IMR-90 (cell line): ENCODE results near the gene ANGPTL4.

Source experiments
- CTCF ChIP-seq: conservative IDR thresholded peaks from 2 replicates; pipeline ENCODE4 v1.5.1; 2012; ENCODE audit warnings: mild to moderate bottlenecking, low read depth, low read length, improper control_type of control experiment
- RCOR1 ChIP-seq: IDR thresholded peaks from 2 replicates; pipeline ENCODE4 v1.6.1; 2012; ENCODE audit warnings: mild to moderate bottlenecking, low read length, improper control_type of control experiment; ENCODE audit not compliant: insufficient replicate concordance
- SMC3 ChIP-seq: fragments of 150-350 bp; IDR thresholded peaks from 2 replicates; pipeline ENCODE4 v1.6.1; 2016; ENCODE audit warnings: low read depth, mild to moderate bottlenecking, antibody characterized with exemption, low read length, moderate library complexity

GRCh38 chr19:8323781-8324185 lies 40.2 kb upstream of the ANGPTL4 start:
- TF ChIP-seq RCOR1: no peak
- TF ChIP-seq CTCF: no peak
- no peak for TF ChIP-seq SMC3
